ENCODE results near the gene IGHMBP2.

IGHMBP2 gene

DNA sequence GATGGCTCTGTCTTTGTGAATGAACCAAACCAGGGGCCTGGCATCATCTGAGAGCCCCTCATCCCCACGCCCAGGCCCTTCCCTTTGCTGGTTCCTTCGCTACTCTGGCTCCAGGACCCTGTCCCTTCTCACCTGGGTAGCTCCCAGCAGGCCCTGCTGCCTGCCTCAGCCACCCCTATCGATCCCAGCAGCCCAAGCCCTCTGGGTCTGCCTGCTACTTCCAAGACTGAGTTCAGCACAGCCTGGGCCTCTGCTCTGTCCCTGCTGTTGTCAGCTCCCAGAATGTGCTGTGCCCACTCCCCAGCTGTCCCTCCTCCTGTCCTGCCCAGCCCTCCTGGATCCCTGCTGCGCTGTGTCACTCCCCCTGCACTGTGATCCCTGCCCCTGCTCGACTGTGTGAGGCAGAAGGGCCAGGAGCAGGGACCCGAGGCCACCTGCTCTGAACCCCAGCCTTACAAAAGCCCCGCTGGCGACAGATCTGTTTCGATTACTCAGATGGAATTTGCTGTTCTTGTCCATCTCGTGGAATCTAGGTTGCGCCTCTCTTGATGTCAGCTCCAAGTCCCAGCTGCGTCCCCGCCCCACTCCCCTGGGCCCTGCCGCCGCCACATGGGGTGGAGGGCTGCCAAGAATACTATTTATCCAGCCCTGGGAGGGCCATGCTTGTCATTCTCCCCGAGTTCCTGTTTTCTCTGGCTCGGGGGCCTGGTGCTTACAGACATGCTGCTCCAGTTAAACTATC is 13.0 kb upstream of the IGHMBP2 start:
- DNase-seq, result no peak

DNA sequence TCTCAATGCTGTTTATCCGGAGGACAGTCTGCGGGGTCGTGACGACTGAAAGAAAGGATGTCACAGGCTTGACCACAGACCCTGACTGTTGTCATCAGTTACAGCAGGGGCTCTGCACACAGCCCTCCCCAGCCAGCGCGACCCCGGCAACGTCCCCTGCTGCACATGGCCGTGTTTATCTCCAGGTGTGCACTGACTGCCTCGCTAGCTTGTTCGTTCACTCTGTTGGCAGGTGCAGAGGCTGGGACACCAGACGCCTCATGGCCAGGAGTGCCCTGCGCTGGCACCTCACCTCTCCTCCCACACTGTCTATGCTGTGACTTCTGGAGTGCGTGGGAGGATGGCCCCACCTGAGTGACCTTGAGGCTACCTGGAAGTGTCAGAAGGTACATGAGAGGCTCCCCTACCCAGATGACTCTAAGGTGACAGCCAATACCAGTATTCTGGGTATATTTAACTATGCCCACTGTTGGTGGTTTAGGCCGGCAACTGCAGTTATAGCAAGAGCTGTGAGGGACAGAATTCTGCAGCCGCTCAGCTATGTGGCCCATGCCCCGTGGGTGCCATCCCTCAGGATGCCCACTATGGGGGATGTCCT is 12.2 kb upstream of the IGHMBP2 start:
- DNase-seq, result no peak

DNA sequence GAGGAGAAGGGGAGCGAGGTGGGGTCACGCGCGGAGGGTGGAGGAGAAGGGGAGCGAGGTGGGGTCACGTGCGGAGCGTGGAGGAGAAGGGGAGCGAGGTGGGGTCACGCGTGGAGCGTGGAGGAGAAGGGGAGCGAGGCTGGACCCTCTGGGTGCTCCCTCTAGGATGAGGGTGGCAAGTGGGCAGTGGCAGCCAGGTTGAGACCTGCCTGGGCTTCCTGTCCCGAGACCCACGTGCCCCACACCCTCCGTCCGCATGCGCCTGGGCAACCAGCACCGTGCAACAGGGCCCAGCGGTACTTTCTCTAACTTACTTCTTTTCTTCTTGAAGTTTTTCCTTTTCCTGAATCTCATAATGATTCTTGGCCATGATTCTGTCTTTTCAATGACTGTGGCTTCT is 11.1 kb upstream of the IGHMBP2 start:
- DNase-seq, result no peak

- no peak for DNase-seq
Observed at GRCh38 chr11:68893282-68893681, 10.4 kb upstream of the IGHMBP2 start.

GRCh38 chr11:68896171-68896959 is 7.3 kb upstream of the IGHMBP2 start:
- DNase-seq, result no peak

GRCh38 chr11:68897441-68897840 is 6.2 kb upstream of the IGHMBP2 start:
- DNase-seq, result no peak

- no peak for DNase-seq
Observed at GRCh38 chr11:68900835-68901381, 2.8 kb upstream of the IGHMBP2 start.

- peak; percentile 21 for DNase-seq
Observed at GRCh38 chr11:68904248-68904847, 657 bp downstream of the IGHMBP2 start.

GRCh38 chr11:68905421-68906360 is 2.0 kb downstream of the IGHMBP2 start:
- no peak for DNase-seq

- DNase-seq, result no peak
Observed at GRCh38 chr11:68908273-68908672, 4.6 kb downstream of the IGHMBP2 start.

DNA sequence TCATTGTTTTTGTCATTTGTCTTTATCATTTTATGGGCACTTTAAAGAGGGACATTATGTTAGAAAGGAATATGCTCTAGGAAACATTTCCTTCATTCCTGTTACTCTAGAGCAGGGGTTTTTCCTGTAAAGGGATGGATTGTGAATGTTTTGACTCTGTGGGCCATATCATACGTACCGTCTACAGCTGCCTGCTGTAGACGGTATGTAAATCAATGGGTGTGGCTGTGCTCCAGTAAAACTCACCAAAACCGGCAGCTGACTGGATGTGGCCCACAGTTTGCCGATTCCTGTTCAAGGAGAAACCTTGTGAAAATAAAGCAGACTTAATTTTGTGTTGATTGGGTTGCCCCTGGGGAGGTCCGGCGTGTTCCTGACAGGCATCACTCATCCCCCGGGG is 7.3 kb downstream of the IGHMBP2 start:
- no peak for DNase-seq

DNA sequence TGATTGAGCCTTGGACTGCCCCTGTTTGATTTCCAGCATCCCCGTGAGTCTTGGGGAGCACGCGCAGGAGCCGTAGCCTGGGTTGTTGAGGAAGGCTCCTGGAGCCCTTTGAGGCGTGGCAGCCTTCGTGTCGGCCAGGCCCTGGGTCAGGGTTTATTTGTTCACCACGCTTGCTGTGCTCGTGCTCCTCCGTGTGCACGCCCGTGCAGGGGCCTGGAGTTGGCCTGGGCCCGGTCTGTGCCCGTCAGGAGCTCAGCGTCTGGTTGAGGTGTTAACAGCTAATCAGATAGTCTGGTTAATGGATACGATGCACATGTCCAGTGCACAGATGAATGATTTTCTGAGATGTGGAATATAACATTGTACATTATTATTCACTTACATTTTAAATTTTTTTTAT is 8.0 kb downstream of the IGHMBP2 start:
- no peak for DNase-seq

- DNase-seq, result no peak
Observed at GRCh38 chr11:68912254-68912653, 8.6 kb downstream of the IGHMBP2 start.

GRCh38 chr11:68913188-68913587 is 9.5 kb downstream of the IGHMBP2 start:
- DNase-seq, result no peak

DNA sequence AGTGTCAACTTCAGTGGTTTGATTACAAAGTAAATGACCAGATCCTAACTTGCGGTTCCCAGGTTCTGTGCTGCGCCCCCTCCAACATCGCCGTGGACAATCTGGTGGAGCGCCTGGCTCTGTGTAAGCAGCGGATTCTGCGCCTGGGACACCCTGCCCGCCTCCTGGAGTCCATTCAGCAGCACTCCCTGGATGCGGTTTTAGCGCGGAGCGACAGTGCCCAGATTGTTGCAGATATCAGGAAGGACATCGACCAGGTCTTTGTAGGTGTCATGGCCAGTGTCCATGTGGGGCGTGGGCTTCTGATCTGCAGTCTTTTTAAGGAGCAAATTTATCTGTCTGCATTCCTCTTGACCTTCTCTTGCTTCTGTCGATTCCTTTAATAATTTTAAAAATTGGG is 11.1 kb downstream of the IGHMBP2 start:
- DNase-seq, result no peak

DNA sequence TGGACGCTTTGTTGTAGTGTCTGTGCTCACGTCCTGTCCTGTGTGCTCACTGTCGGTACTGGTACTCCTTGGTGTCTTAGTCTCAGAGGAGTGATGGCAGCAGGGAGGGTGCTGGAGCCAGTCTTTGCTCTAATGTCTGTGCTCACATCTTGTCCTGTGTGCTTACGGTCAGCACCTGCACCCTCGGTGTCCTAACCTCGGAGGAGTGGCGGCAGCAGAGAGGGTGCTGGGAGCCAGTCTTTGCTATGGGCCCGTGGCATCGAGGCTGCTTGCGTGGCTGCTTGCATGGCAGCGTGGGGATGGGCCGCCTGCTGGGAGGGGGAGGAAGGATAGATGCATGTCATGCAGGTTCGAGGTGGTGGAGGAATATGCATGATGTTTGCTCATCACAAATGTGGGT is 12.7 kb downstream of the IGHMBP2 start:
- DNase-seq, result no peak

DNA sequence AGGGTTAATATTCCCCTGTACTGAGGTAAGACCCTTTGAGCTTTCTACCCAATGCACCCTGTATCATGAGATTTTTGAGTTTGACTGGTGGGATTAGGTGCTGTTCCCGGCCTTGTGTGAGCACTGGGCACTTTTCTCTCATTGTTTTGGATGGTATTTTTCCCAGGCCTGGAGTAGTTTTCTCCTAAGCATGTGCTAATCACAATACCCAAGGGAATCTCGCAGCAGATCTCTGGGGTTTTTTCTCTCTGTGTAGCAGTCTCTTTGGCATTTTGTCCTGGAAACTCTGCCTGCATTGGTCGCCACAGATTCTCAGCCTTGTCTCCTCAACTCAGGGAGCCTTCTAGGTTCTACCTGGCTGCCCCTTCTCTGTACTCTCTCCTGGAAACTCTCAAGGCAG is 19.9 kb downstream of the IGHMBP2 start:
- DNase-seq, result no peak

DNA sequence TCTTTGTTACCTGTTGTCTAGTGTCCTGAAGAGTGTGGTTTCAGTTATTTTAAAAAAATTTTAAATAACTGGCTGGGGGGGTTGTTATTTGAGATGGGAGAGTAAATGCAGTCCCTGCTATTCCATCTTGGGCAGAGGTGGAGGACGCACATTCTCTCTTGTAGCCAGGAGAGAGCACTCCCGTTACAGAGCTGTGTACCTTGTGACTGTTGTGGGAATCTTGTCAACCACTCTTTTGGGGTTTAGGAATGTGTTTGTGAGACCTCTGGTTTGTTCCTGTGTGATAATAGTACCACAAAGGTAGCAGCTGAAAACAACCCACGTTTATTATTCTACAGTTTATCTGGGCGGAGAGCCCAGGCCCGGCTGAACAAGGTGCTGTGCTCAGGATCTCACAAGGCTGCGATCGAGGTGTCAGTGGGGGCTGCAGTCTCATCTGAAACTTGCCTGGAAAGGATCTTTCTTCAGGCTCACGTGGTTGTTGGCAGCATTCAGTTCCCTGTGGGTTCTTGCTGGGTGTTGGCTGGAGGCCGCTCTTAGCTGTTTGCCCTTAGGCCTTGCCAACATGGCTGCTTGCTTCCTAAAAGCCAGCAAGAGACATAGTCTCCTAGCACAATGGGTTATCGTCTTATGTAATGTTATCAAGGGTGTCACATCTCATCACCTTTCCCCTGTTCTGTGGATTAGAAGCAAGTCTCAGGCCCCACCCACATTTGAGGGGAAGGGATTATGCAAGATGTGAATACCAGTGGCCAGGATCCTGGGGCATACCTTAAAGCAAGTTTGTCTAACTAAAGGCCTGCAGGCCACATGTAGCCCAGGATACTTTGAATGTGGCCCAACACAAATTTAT is 20.6 kb downstream of the IGHMBP2 start:
- DNase-seq, result no peak

- no peak for DNase-seq
Observed at GRCh38 chr11:68925611-68926010, 21.9 kb downstream of the IGHMBP2 start.

DNA sequence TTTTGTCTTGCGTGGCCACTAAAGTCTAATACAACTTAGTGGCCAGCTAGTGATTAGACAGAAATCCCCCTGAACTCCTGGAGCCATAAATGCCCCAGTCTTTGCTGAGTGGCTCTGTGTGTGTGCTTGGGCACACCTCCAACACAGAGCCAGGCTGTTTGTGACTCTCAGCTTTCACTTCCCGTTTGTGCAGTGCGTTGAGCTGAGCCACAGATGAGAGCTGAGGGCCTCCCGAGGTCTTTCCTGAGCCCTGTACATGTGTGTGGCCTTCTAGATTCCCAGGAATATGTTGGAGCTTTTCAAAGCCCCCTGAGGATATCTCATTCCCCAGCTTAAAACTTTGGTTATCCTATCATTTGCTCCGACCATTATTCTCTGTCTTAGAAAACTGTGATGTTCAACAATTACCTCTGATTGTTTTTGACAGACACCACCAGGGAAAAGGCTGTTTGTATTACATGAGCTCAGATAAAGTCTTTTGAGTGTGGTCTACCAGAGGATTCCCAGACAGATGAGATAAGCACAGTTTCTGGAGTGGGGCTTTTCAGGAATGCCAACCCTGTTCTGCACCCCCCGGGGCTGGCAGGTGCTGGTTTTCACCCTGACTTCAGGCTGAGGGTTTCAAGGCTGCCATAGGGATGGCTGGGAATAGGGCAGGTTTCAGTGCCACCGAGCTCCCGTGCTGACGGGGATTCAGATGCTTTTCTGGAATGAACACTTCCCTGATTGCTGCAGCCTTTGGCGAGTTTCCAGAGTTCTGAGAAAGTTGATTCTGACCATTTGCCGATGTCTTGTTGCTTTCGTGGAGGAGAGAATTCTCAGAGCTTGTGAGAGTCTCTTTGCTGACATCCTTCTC is 23.8 kb downstream of the IGHMBP2 start:
- no peak for DNase-seq

Measured in stimulated activated CD4-positive, alpha-beta T cell treated with anti-CD3 and anti-CD28 coated beads, Interleukin-12 subunit alpha, Interleukin-12 subunit beta, amount 100 ng/mL, for 4 hours (primary cell).